Embryonic facial prominence (tissue), 1 donor: ENCODE data around the gene MXRA7.

Source experiments
- DNase-seq: peaks from one replicate; pipeline ENCODE4 v3.0.0-alpha.2; 2016; ENCODE audit errors: extremely low spot score

Gene MXRA7

GRCh38 chr17:76696763-76697701 is 13.7 kb downstream of the MXRA7 start:
- DNase-seq = no peak

DNA sequence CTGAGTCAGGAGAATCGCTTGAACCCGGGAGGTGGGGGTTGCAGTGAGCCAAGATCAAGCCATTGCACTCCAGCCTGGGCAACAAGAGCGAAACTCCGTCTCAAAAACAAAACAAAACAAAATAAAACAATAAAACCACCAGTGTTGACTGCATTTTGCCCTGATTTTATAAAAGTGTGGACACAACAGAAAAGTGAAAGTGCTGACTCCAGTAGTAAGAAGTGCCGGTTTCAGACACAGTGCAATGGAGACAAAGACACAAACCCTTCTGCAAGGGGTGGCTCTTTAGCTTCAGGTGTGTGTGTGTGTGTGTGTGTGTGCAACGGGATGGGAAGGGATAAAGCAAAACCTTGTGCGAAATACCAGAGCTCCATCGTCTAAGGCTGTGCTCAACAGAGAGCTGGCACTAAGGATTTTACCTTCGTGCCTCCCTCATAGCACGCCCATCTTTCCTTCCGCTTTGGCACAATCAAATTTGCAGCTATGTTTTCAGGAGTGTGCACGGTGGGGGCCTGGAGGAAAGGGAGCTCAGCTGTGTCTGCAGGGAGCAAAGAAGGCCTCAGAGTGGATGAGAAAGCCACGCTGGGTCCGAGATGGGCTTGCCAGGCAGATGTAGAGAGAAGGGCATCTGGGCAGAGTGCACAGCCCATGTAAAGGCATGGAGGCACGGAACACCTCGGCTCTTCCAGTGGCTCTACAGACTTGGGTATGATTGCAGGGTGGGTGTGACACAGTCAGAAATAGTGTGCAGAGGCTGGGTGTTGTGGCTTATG is 15.5 kb downstream of the MXRA7 start:
- no peak for DNase-seq

GRCh38 chr17:76691379-76692191 is 19.2 kb downstream of the MXRA7 start:
- no peak for DNase-seq

- DNase-seq = no peak
These were observed 20.0 kb downstream of the MXRA7 start for GRCh38 chr17:76690596-76691280.

GRCh38 chr17:76689859-76690258 is 20.9 kb downstream of the MXRA7 start:
- no peak for DNase-seq

DNA sequence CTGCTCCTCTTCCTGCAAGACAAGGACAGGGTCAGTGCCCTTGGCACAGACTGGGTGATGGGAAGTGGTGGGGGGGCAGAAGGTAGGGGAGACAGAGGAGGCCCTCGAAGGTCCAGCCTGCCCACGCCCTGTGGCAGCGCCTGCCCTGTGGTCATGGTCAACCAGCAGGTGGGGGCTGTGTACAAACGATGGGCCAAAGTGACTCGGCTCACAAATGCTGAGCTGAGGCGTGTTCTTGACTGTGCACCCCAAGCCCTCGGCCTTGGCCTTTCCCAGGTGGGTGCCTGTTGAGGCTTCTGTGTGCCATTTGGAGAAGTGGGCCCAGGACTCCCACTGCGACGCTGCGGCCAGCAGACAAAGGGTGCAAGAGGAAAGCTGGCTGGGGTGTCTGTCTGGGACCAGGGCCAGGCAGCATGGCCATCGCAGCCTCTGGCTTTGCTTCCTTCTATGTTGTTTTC is 22.6 kb downstream of the MXRA7 start:
- DNase-seq = no peak

GRCh38 chr17:76687298-76688164 is 23.2 kb downstream of the MXRA7 start:
- DNase-seq = no peak

DNA sequence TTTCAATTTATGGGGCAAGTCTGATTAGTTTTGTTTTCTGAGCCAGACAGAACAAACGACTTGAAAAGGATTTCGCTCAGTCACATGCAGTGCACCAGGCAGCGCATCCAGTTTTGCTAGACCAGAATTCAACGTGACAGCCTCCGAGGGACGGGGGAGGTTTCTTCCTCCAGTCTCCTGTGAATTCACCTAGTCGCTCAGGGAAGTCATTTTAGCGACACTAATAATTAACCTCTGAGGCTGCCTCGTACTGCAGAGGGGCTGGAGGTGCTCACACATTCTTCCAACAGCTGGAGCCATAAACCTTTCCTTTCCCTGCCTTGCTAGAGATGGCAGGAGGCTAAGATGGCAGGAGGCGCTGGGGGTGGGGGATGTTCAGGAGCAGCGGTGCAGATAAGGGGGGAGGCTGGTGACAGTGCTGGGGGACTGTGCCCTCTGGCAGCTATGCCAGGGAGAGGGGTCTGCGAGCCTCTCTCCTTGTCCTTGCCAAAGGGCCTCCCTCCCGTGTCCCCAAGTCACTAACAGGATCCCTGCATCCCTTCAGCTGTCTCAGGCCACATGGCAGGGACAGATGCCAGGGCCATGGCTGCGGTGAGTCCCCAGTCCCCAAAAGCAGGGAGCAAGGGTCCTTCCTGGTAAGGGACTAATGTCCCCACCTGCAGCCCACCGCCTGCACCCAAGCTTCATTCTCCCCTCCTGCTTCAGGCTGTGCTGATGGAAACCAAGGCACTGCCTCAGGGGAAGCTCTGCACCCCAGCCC is 24.0 kb downstream of the MXRA7 start:
- DNase-seq = no peak

DNA sequence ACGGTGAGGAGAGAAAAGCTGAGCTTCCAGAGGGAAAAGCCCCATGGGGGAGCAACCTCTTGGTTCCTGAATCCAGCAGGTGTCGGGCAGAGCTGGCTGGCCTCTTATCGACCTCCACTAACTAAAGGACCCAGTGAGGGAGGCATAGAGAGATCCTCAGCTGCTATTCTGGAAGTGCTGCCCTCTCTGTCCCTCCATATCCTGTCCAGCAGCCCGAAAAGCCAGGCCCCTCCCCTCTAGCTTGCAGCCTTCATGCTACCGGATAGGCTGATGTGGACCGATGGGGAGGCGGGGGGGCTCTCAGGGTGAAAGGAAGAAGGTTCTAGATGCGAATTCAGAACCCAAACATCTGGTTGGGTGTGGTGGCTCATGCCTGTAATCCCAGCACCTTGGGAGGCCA is 24.9 kb downstream of the MXRA7 start:
- DNase-seq = no peak

GRCh38 chr17:76685366-76685765 is 25.4 kb downstream of the MXRA7 start:
- DNase-seq = no peak

DNA sequence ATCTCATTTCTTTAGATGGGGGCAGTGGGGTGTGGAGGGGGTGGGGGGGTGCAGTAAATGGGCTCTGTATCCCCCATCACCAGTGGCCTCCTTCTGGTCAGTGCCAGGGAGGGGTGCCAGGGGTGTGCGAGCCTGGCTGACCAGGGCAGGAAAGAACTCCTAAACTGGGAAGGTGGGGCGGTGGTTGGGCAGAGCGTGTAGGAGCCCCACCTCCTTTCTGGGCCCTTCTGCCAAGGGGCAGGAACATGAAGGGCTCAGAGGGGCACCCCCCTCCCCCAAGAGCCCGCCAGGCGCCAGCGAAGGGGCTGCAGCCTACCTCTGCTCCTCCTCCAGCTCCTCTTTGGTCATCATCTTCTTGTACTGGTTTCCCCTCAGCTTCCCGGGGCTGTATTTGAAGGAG is 26.0 kb downstream of the MXRA7 start:
- DNase-seq = no peak

DNA sequence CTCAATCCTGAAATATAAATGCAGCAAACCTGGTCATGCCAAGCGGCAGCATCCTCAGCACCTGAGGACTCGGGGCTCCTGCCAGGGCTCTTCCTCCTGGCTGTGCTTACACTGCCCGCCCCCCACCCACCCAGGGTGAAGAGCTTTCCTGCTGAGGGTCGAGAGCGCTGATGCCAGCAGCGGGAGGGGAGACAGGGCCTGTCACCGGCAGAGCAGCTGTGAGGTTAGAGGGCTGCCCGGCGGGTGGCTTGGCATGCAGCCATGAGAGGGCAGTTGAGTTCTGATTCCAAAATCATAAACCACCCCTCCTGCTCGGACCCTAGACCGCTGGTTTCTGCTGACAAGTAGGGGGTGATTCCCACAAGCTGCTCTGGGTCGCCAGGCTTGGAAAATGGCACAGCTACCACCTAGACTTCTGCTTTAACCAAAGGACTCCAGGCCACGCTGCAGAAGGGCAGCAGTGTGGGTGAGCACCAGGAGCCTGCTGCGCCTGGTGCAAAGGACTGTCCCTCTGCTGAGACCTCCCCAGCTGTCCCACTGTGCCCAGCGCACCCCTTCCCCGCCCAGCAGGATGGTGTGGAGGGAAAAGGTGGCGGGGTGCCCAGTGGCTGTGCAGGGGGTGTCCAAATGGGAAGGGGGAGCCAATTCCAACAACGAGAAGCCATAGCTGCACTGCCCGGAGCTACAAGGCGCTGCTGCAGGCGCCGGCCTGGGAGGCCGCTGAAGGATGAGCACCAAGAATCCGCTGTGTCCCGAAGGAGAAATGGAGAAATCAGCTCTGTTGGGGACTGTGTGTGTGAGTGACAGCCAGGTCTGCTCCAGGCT is 26.6 kb downstream of the MXRA7 start:
- DNase-seq = no peak

GRCh38 chr17:76683011-76683755 is 27.6 kb downstream of the MXRA7 start:
- no peak for DNase-seq

DNA sequence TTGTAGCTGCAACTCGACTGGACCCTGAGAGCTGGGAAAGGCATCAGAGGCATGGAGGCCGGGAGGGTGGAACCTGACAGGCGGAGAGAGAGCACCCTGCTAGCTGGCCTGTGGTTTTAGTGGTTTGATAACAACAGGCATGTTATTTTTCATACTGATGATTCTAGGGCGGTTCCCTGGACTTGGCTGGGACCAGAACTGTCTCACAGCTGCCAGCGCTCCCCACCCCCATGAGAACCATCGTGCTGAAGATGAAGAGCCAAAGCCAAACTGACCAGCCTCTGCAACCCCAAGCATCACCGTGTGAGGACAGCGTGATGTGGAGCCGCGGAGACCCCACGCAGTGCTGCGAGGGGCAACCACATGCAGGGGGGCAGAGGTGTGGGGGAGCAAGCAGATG is 28.5 kb downstream of the MXRA7 start:
- no peak for DNase-seq

DNA sequence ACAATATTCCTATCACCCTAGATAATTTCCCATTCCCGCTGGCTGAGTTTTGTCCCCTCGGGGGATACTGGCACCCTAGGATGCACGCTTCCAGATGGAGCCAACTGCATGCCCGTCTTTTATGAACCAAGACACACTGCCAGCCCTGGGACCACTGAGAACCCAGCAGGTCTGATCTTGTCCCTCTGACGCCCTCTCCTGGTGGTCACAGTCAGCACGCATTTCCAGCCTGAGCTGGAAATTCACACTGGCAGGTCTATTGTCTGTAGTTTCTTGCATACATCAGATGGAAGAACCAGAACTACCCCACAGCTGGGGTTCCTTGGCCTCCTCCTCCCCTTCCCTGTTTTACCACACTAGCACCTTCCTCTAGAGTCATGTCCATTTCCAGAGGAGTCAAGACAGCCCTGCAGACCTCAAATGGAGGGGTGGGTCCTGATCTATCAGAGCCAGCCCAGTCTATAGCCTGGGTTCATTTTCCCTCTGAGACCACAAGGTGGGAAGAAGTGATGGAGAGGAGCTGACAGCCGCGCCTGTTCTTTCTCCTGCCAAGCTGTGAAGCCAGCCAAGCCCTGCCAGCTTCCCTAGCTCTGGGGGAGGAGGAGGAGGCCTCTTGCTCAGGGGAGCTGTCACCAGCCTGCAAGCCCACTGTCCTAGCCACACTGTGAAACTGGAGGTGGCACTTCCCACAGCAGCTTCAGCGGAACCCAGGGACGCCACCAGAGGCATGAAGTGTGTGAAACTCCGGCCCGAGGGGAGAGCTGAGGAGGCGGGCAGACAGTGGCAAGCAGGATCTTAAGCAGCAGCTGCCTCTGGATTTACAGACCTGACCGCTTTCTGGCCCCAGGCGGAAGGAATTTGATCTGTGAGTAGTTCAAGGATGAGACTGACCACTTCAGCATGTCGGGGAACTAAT is 29.3 kb downstream of the MXRA7 start:
- no peak for DNase-seq

GRCh38 chr17:76679239-76679638 is 31.5 kb downstream of the MXRA7 start:
- no peak for DNase-seq

DNA sequence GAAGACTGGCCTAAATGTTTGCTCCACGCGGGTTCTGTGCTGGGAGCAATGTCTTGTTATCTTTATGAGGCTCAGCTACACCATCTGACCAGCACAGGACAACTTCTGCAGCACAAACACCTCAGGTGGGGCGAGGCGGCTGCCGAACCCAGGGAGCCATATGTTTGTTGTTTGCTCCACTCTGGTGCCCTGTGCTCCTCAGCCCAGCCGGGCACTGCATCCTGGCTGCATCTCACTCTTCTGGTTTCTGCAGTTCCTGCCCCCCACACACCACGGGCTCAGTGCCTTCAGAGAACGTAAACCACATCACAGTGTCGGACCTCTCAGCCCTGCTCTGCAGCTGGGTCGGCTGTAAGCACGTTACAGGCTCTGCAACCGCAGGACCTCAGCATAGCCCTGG is 32.4 kb downstream of the MXRA7 start:
- DNase-seq = no peak
